Measurements from ENCODE around the gene RET.

Gene RET

GRCh38 chr10:43075612-43076003, 1.3 kb upstream of the RET start:
- H3K9ac ChIP-seq (ENCODE audit: low read depth, low read length): no peak overlapping the region
- H3K27me3 ChIP-seq (ENCODE audit: control insufficient read depth, insufficient read depth, low read length): peaks cover 33% of the 10 kb centered on the region
- H3K4me1 ChIP-seq (ENCODE audit: control insufficient read depth, insufficient read depth, low read length): peaks cover 3% of the 10 kb centered on the region
- H3K36me3 ChIP-seq (ENCODE audit: control insufficient read depth, insufficient read depth, low read length): no peaks in the 10 kb centered on the region
- no peak overlapping the region for H3K4me3 ChIP-seq (ENCODE audit: low read depth, low read length)
- H3K9me3 ChIP-seq (ENCODE audit: control insufficient read depth, insufficient read depth, low read length): no peaks in the 10 kb centered on the region

- Histone ChIP-seq H3K9me3 (ENCODE audit: control insufficient read depth, insufficient read depth, low read length) (no peaks in the 10 kb centered on the region), H3K4me1 (ENCODE audit: control insufficient read depth, insufficient read depth, low read length) (peaks cover 3% of the 10 kb centered on the region), H3K27me3 (ENCODE audit: control insufficient read depth, insufficient read depth, low read length) (peaks cover 33% of the 10 kb centered on the region), H3K36me3 (ENCODE audit: control insufficient read depth, insufficient read depth, low read length) (no peaks in the 10 kb centered on the region), H3K4me3 (ENCODE audit: low read depth, low read length) (peak overlapping the region; percentile 58), H3K9ac (ENCODE audit: low read depth, low read length) (no peak overlapping the region)
These were observed 476 bp upstream of the RET start for GRCh38 chr10:43076311-43076875.

GRCh38 chr10:43077421-43078171, 727 bp downstream of the RET start:
- peaks cover 3% of the 10 kb centered on the region for H3K4me1 ChIP-seq (ENCODE audit: control insufficient read depth, insufficient read depth, low read length)
- H3K9me3 ChIP-seq (ENCODE audit: control insufficient read depth, insufficient read depth, low read length): no peaks in the 10 kb centered on the region
- peaks cover 33% of the 10 kb centered on the region for H3K27me3 ChIP-seq (ENCODE audit: control insufficient read depth, insufficient read depth, low read length)
- H3K4me3 ChIP-seq (ENCODE audit: low read depth, low read length): peak overlapping the region; percentile 61
- peak overlapping the region; percentile 37 for H3K9ac ChIP-seq (ENCODE audit: low read depth, low read length)
- H3K36me3 ChIP-seq (ENCODE audit: control insufficient read depth, insufficient read depth, low read length): no peaks in the 10 kb centered on the region

- H3K27me3 ChIP-seq (ENCODE audit: control insufficient read depth, insufficient read depth, low read length): peaks cover 33% of the 10 kb centered on the region
- H3K4me1 ChIP-seq (ENCODE audit: control insufficient read depth, insufficient read depth, low read length): peaks cover 3% of the 10 kb centered on the region
- no peaks in the 10 kb centered on the region for H3K36me3 ChIP-seq (ENCODE audit: control insufficient read depth, insufficient read depth, low read length)
- H3K9me3 ChIP-seq (ENCODE audit: control insufficient read depth, insufficient read depth, low read length): no peaks in the 10 kb centered on the region
- peak overlapping the region; percentile 50 for H3K4me3 ChIP-seq (ENCODE audit: low read depth, low read length)
- no peak overlapping the region for H3K9ac ChIP-seq (ENCODE audit: low read depth, low read length)
These were observed 1.5 kb downstream of the RET start for GRCh38 chr10:43078175-43078985.

- Histone ChIP-seq H3K9ac (ENCODE audit: low read depth, low read length) (no peak overlapping the region), H3K4me1 (ENCODE audit: control insufficient read depth, insufficient read depth, low read length) (peaks cover 3% of the 10 kb centered on the region), H3K4me3 (ENCODE audit: low read depth, low read length) (no peak overlapping the region), H3K9me3 (ENCODE audit: control insufficient read depth, insufficient read depth, low read length) (no peaks in the 10 kb centered on the region), H3K36me3 (ENCODE audit: control insufficient read depth, insufficient read depth, low read length) (no peaks in the 10 kb centered on the region), H3K27me3 (ENCODE audit: control insufficient read depth, insufficient read depth, low read length) (peaks cover 33% of the 10 kb centered on the region)
These were observed 2.1 kb downstream of the RET start for GRCh38 chr10:43078986-43079273.

GRCh38 chr10:43079856-43080255, 3.0 kb downstream of the RET start:
- no peak overlapping the region for H3K4me3 ChIP-seq (ENCODE audit: low read depth, low read length)
- H3K27me3 ChIP-seq (ENCODE audit: control insufficient read depth, insufficient read depth, low read length): peaks cover 32% of the 10 kb centered on the region
- no peak overlapping the region for H3K9ac ChIP-seq (ENCODE audit: low read depth, low read length)
- H3K9me3 ChIP-seq (ENCODE audit: control insufficient read depth, insufficient read depth, low read length): no peaks in the 10 kb centered on the region
- H3K36me3 ChIP-seq (ENCODE audit: control insufficient read depth, insufficient read depth, low read length): no peaks in the 10 kb centered on the region
- H3K4me1 ChIP-seq (ENCODE audit: control insufficient read depth, insufficient read depth, low read length): peaks cover 3% of the 10 kb centered on the region

GRCh38 chr10:43082087-43082486, 5.2 kb downstream of the RET start:
- H3K4me3 ChIP-seq (ENCODE audit: low read depth, low read length): no peak overlapping the region
- no peaks in the 10 kb centered on the region for H3K9me3 ChIP-seq (ENCODE audit: control insufficient read depth, insufficient read depth, low read length)
- no peaks in the 10 kb centered on the region for H3K36me3 ChIP-seq (ENCODE audit: control insufficient read depth, insufficient read depth, low read length)
- H3K4me1 ChIP-seq (ENCODE audit: control insufficient read depth, insufficient read depth, low read length): no peaks in the 10 kb centered on the region
- no peak overlapping the region for H3K9ac ChIP-seq (ENCODE audit: low read depth, low read length)
- H3K27me3 ChIP-seq (ENCODE audit: control insufficient read depth, insufficient read depth, low read length): peaks cover 19% of the 10 kb centered on the region

GRCh38 chr10:43082746-43083145, 5.9 kb downstream of the RET start:
- Histone ChIP-seq H3K4me1 (ENCODE audit: control insufficient read depth, insufficient read depth, low read length) (no peaks in the 10 kb centered on the region), H3K27me3 (ENCODE audit: control insufficient read depth, insufficient read depth, low read length) (peaks cover 15% of the 10 kb centered on the region), H3K9ac (ENCODE audit: low read depth, low read length) (no peak overlapping the region), H3K9me3 (ENCODE audit: control insufficient read depth, insufficient read depth, low read length) (no peaks in the 10 kb centered on the region), H3K4me3 (ENCODE audit: low read depth, low read length) (no peak overlapping the region), H3K36me3 (ENCODE audit: control insufficient read depth, insufficient read depth, low read length) (no peaks in the 10 kb centered on the region)

GRCh38 chr10:43083764-43084163, 6.9 kb downstream of the RET start:
- Histone ChIP-seq H3K36me3 (ENCODE audit: control insufficient read depth, insufficient read depth, low read length) (no peaks in the 10 kb centered on the region), H3K27me3 (ENCODE audit: control insufficient read depth, insufficient read depth, low read length) (peaks cover 5% of the 10 kb centered on the region), H3K9ac (ENCODE audit: low read depth, low read length) (no peak overlapping the region), H3K4me1 (ENCODE audit: control insufficient read depth, insufficient read depth, low read length) (no peaks in the 10 kb centered on the region), H3K4me3 (ENCODE audit: low read depth, low read length) (no peak overlapping the region), H3K9me3 (ENCODE audit: control insufficient read depth, insufficient read depth, low read length) (no peaks in the 10 kb centered on the region)

- Histone ChIP-seq H3K27me3 (ENCODE audit: control insufficient read depth, insufficient read depth, low read length) (no peaks in the 10 kb centered on the region), H3K4me3 (ENCODE audit: low read depth, low read length) (no peak overlapping the region), H3K9ac (ENCODE audit: low read depth, low read length) (no peak overlapping the region), H3K9me3 (ENCODE audit: control insufficient read depth, insufficient read depth, low read length) (no peaks in the 10 kb centered on the region), H3K36me3 (ENCODE audit: control insufficient read depth, insufficient read depth, low read length) (no peaks in the 10 kb centered on the region), H3K4me1 (ENCODE audit: control insufficient read depth, insufficient read depth, low read length) (no peaks in the 10 kb centered on the region)
These were observed 7.9 kb downstream of the RET start for GRCh38 chr10:43084812-43085211.

GRCh38 chr10:43086321-43086942, 9.6 kb downstream of the RET start:
- Histone ChIP-seq H3K9ac (ENCODE audit: low read depth, low read length) (no peak overlapping the region), H3K4me1 (ENCODE audit: control insufficient read depth, insufficient read depth, low read length) (no peaks in the 10 kb centered on the region), H3K36me3 (ENCODE audit: control insufficient read depth, insufficient read depth, low read length) (no peaks in the 10 kb centered on the region), H3K9me3 (ENCODE audit: control insufficient read depth, insufficient read depth, low read length) (no peaks in the 10 kb centered on the region), H3K4me3 (ENCODE audit: low read depth, low read length) (no peak overlapping the region), H3K27me3 (ENCODE audit: control insufficient read depth, insufficient read depth, low read length) (no peaks in the 10 kb centered on the region)

Measured in iPS-15b (cell line).